NCI-H2196 treated with DMSO at 0.1 percent for 48 hours (cell line): ENCODE results near the gene TSEN54.

ENCODE experiments used
- DNase-seq: peaks from one replicate; lab custom pipeline; 2025; ENCODE audit not compliant: unreplicated experiment; lab: John Stamatoyannopoulos, UW

The TSEN54 gene

DNA sequence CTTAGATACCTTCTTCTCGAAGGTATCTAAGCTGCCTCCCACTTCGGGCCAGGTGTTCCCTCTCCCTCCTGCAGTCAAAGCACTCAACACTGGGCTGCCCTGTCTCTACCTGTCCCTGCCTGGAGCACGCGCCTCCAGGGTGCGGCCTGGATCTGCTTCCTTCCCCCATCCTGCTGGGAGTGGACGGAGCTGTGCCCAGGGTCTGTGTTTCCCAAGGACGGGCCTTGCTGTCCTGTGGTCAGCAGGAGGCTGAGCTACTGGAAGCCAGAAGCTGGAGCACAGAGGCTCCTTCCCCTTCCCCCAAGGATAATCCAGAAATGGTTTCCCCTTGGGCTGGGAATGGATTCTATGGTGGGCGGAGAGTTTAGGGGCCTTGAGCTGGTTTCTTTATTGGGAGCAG is 25.9 kb downstream of the TSEN54 start:
- DNase-seq: no peak

DNA sequence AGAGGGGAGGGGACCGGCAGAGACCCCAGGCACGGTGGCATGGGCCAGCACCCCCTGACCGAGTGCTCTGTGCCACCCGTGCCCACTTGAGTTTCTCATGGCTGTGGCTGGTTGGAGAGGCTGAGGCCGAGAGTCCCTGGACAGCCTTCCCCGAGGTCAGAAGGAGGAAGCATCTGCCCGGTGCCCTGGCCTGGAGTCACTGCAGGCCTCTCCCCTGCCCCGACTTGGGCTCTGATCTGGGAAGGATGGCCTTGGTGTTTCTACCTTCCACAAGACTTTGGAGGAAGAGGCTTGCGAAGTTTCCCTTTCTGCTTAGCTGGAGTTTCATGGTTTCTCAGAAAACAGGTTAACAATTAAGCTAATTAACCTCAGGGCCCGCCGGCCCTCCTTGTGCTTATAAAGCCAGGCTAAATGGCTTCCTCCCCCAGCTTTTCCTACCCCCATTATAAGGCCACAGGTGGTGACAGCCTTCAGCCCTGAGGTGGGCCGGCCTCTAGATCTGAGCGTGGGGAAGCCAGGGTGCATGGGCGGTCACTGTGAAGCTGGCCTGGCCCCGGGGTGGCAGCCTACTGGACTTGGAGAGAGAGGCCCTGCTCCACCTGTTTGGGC is 26.5 kb downstream of the TSEN54 start:
- no peak for DNase-seq

DNA sequence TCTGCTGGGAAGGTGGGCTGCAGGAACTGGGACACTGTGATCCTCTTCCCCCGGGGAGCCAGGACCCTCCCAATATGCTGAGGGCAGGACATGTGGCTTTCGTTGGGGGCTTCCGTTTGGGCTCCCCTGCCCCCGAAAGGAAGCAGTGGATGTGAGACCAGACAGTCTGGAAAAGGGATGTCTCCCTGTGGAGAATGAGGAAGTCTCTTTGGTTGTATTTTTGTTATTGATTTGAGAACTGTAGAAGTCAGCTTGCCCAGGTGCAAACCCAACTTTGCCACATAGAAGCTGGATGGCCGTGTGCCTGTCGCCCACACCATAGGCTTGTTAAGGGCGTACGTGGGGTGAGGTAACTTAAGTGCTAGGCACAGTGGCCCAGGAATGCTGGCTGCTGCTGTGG is 27.9 kb downstream of the TSEN54 start:
- DNase-seq: no peak

DNA sequence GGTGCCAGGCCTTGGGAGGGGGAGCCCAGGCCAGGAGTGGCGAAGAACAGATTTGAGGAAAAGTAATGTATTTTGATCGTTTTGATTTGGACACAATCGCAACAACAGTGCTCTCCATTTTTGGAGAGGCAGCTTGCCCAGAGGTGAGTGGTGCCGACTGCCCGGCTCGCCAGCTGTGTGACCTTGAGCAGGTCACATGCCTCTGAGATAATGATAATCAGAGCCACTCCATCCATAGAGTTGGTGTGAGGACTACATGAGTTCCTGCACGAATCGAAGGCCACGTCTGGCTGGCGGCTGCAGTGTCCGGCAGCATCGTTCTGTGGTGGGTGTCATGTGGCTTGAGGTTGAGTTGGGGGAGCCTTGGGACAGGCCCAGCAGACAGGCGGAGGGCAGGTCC is 29.9 kb downstream of the TSEN54 start:
- DNase-seq: no peak

DNA sequence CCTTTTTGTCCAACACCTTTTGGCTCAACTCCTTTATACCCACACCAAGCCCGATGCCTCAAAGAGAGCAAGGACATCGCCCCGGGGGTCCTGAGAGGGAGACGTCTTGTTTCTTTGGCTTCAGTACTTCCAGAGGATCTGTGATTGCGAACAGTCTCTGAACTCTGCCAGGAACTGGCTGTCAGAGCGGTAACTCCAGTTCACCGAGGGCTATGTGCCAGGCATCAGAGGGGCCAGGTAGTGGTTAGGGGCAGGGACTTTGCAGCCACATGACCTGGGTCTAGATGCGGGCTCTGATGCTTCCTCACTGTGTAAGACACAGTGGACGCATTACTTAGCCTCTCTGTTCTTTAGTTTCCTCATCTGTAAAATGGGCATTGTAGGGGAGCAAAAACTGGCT is 30.8 kb downstream of the TSEN54 start:
- no peak for DNase-seq

DNA sequence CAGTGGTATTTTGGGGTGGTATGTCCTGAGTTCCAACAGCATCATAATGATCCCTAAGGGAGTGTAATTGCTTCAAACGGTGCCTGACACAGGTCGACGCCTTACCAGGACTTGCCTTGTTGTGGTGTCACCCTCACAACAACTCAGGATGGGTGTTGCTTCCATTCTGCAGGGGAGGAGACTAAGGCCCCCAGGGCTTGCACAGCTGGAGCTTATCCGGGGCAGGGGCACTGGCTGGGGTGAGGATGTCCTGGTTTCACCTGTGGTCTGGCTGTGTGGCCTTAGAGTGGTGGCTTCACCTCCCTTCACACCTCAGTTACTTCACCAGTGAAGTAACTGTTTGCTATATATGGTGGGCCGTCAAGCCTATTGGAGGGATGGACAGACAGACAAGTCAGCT is 32.5 kb downstream of the TSEN54 start:
- no peak for DNase-seq

DNA sequence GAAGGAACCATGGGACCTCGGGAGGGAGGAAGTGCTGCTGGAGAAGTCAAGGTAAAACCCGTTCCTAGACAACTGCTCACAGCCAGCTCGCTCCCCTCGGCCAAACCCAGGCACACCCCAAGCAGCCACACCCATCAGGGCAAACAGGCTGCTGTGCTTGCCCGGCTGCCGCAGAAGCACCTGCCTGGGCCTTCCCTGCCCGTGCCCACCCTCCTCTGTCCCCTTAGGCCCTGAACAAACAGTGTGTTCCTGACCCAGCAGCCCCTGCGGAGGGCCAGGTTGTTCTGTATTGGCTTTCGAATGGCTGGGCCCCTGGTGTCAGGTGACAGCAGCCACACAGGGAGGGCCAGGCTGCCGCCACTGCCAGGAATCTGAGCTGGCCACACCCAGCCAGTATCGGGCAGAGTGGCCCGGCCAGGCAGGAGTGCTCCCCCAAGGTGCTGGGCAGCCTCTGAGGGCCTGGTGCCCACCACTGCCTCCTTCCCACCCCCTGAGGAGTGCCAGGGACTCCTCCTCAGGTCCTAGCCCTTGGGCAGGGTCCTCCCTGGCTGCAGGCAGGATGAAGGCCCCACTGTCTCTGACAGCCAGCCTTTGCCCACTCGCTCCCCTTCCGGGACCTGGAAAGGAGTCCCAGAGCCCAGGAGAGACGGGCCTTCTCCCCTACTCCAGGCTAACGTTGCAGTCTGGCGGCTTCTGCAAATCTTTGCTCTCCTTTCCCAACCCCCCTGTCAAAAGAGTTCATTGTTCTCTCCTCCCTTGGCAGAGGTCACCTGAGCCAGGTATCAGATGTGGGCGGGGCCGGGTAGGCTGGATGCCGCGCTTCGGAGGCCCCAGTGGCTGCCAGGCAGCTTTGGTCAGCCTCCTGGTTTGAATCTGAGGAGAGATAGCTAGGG is 33.2 kb downstream of the TSEN54 start:
- peak; percentile 84 for DNase-seq

DNA sequence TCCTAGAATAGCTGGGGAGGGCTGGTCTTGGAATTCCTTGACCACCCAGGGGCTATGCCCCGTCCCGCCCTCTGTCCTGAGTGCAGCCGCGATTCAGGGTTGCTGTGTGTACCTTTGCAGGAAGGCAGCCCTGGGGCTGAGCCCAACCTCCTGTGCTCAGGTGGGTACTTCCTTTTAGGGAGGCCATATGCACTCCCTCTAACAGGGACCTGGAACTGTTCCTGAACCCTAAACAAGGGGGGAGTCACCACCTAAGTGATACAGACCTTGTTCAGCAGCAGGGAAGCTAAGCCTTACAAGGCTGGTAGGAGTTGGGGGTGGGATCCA is 33.8 kb downstream of the TSEN54 start:
- no peak for DNase-seq

DNA sequence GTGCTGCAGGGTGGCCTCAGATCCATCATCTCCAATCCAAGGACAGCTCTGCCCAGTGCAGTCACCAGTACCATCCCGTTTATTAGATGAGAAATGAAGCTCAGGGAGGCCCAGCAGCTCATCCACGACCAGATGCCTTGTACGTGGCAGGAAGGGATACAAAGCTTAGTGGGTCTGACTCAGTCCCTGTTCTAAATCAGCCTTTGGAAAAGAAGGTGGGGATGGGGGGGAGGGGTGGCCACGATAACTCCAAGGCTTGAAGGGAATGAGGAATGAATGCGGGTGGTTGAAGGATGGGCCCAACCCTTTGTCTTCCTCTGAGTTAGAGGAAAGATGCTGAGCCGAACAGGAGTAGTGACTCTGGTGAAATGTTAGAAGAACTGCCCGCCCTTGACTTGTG is 34.9 kb downstream of the TSEN54 start:
- DNase-seq: no peak

DNA sequence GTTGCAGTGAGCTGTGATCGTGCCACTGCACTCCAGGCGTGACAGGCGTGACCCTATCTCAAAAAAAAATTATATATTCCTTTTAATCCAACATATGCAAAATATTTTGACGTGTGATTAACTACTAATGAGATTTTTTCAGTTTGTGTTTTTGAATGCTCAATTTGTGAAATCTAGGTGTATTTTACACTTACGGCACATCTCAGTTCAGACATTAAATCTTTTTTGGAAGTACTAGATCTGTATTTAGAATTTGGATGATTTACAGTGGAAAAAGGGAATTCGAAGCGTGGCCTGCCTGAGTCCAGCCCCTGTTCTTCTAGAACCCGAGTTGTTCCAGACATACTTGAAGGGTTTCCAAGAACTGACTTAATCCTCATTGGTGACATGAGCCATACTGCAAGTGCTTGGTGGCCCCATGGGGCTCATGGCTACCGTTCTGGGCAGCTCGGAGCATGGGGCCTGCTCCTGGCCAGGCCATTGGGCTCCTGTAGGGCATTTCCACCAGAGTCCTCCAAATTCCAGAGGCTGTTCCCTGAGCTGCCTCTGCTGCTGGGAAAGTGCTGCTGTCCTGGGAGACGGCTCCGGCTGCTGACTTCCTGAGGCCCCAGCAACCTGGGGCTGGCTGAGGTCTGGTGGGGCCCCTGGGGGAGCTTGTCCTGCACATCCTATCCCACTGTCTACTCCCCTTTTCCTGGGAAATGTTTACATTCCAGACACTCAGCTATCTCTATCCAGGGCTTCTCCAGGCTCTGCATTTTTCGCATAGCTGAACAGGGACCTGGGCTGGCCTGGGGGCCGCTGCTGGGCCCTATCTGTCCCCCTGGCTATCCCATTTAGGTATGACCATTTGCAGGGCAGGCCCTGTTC is 36.3 kb downstream of the TSEN54 start:
- no peak for DNase-seq

DNA sequence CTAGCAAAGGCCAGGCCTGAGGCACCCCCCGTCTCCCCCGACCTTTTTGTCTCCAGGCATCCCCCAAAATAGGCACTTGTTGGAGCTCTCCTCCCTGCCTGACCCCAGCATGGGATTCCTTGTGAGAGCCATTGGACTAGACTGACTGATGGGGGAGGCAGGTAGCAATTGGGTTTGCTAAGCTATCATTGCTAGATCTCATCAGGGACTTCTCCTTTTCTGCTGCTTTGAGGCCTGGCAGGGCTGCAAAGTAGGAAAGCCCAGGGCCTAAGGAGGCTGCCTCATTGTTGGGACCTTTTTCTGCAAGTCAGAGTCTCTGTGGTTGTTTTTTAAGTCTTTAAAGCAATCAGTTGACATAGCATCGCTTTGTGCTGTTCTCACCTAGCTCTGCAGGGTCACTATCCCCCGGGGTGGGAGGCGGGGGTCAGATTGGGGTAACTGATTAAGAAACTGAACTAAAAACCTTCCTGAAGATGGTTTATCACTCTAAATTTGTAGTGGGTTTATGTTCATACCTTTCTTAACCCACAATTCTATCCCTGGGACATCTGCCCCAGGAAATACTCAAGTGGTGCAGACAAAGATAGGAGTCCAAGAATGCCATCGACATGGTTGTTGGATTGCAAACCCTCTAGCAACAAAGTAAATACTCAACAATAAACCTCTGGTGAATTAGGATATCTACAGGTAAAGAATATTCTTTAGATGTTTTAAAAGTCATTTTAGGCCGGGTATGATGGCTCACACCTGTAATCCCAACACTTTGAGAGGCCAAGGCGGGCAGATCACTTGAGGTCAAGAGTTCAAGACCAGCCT is 37.2 kb downstream of the TSEN54 start:
- DNase-seq: no peak

DNA sequence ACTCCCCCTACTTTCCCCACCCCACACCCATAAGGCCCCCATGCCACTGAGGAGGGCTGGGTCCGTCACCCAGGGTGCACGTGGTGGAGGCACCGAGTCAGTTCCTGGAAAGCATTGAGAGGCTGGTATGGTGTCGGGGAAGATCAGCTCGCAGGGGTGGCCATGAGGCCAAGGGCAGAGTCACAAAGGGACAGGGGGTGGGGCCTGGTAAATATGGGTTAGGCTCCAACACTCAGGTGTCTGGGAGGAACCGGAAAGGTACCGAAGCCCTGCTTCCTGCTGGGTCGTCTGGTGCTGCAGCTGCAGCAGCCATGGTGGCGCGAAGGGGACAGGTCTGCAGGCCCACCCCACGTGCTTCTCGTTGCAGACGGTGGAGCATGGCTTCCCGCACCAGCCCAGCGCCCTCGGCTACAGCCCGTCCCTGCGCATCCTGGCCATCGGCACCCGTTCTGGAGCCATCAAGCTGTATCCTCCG is 39.4 kb downstream of the TSEN54 start:
- DNase-seq: no peak

DNA sequence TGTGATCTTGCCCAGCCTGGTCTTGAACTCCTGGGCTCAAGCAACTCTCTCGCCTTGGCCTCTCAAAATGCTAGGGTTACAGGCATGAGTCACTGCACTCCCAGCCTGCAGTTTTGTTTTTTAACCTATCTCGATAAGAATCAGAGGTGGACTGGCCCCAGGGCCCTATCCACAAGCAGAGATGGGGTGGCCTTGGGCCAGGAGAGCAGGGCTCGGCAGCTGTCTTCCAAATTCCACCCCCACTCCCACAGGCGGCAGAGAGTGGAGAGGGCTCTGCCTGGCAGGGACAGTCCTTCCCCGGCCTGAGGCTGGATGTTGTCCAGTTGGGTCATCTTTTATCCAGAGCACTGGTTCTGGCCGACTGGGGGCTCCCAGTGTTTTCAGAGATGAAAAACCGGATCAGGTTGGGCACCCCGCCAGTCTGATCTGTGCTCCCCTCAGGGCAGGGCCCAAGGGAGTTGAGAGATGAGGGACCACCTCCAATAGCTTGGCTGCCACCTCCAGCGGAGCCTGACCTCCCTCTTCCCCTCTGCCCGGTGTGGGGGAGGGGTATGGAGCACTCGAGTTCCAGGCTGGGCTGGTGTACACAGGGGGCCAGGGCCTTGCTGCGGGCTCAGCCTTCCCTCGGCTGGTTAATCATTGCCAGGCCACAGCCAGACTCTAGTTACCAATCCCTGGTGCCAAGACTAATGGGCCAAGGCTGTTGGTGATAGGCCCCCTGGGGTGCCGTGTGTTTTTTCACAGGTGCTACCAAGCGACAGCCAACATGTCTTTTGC is 40.9 kb downstream of the TSEN54 start:
- DNase-seq: peak; percentile 86

DNA sequence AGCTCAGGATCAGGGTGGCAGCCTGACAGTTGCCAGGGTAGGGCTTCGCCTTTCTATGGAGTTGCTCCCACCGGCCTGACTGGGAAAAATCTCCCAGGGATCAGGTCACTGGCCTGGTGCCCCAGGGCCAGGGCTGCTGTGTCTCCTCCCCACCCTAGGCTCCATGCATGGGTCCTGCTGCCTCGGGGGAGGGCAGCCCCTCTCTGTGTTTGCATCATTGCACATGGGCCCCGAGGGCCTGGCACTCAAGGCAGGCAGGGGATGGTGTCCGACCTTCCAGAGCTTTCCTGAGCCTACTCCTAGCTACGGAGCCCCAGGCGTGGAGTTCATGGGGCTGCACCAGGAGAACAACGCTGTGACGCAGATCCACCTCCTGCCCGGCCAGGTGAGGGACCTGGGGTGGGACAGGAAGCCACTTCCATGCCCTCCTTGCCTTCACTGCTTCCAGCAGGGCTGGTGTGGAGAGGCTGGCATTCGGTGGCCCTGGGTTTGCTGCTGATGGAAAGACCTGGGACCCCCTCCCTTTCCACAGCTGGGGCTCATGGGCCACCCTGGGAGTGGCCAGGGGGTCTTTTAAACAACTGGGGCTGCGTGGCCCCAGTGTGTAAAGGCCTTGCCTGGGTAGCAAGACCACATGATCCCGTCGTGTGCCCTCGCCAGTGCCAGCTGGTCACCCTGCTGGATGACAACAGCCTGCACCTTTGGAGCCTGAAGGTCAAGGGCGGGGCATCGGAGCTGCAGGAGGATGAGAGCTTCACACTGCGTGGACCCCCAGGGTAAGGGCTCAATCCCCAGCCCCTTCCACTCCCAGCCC is 41.7 kb downstream of the TSEN54 start:
- DNase-seq: no peak

DNA sequence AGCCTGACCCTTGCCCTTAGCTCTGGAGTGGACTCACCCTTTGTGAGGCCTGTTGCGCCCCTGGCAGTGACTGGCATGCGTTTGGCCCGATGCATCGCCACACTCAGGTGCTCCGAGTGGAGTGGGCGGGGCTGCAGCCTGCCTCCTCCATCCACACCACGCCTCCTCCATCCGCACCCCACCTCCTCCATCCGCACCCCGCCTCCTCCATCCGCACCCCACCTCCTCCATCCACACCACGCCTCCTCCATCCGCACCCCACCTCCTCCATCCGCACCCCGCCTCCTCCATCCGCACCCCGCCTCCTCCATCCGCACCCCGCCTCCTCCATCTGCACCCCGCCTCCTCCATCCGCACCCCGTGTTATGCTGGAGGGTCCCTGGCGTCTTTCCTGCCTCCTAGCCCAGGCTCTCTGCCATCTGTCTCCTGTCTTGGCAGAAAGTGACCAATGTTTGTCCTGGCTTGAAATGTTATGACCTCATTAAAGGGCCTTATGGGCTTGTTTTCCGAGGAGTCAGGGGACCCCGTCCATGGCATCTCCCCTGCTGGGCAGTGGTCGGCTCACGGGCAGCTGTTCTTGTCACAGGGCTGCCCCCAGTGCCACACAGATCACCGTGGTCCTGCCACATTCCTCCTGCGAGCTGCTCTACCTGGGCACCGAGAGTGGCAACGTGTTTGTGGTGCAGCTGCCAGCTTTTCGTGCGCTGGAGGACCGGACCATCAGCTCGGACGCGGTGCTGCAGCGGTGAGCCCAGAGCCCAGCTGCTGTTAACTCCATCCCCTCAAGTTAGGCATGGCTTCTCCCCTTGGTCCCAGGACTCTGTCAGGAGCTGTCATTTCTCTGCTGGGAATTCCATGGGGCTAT is 42.6 kb downstream of the TSEN54 start:
- no peak for DNase-seq

DNA sequence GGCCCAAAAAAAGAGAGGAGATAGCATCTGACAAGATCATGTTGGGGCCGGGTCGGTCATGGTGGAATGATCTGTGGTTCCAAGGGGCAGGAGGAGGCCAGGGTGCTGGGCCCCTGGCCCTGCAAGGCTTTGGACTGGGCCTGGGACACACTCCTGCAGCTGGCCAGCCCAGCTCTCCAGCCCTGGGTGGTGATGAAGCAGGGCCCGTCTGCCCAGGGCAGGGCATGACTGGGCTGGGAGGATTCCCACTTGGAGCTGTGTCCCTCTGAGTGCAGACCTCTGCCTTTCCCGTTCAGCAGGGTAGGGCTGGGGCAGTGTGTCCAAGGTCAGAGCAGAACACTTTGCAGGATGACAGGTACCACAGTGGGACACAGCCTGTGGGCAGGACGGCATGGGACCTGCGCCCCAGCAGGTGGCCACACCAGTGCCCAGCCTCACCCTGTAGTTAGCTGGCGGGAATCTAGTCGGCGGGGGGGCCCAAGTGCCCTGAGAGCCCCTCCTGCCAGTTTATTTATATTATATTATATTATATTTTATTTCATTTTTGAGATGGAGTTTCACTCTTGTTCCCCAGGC is 43.7 kb downstream of the TSEN54 start:
- DNase-seq: no peak

DNA sequence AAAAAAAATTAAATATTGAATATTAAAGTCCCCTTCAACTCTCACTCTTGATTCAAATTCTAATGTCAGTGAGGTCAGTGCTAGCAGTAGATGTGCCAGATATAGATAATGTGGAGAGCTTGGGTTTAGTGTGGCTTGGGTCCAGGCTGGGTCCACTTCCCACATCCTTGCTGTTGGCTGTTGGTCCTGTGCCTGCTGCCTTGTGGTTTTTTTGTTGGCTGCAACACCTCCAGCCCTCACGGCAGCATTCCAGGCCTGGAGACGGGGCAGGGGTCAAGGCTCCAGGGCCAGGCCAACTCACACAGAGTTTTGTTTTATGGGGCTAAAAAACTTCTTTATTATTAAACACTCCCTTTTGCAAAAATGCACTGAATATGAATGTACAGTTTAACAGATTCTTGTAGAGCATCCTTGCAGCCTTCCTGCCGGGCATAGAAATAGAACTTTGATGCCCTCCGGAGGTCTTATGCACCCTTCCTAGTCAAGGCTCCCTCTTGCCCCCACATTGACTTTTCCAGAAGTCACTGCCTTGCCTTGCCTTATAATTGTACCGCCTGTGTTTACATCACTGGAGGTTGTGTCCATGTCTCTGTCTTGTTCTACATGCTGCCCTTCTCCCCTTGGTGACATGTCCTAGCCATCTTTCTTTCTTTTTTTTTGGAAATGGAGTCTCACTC is 45.7 kb downstream of the TSEN54 start:
- no peak for DNase-seq
